ENCODE measurements around the gene BCL2A1. TPM values are rescaled to one million over a fixed set of nuclear protein-coding genes. Genes with fewer than 3 reads are reported as not detected.

The BCL2A1 gene
- total and polyA plus RNA-seq, 2 donors (not counting 1 experiment from before 2014, with no cell fraction given): 33.8 to 49.2 TPM

GRCh38 chr15:79954661-79955060 lies 16.3 kb downstream of the BCL2A1 start:
- DNase-seq: no peak
- H3K9ac ChIP-seq (ENCODE audit: low read length): no peak overlapping the region
- peaks cover 9 to 15% of the 10 kb centered on the region in 2 donors for H3K4me1 ChIP-seq (ENCODE audit: control insufficient read depth in 2 of 2, insufficient read depth in 2 of 2, low read length in 2 of 2)
- H3K4me3 ChIP-seq (ENCODE audit: control extremely low read depth in 1 of 5, extremely low read depth in 1 of 5, insufficient read depth in 1 of 5, low read depth in 2 of 5, low read length in 4 of 5): no peak overlapping the region
- Mint-ChIP-seq H3K4me1 (peaks cover 30% of the 10 kb centered on the region), H3K27ac (no peak overlapping the region), H3K27me3 (no peaks in the 10 kb centered on the region), H3K9me3 (ENCODE audit: insufficient read depth) (no peaks in the 10 kb centered on the region), H3K4me3 (no peak overlapping the region)
- H3K27ac ChIP-seq (ENCODE audit: low read length in 2 of 2): no peak overlapping the region
- H2AFZ ChIP-seq (ENCODE audit: insufficient read depth, low read depth, low read length, poor library complexity, severe bottlenecking): no peak overlapping the region
- WGBS (ENCODE audit: insufficient coverage): 30% methylated on average over 1 of the region's 2 CpGs
- H4K20me1 ChIP-seq (ENCODE audit: control insufficient read depth, insufficient read depth, low read length, poor library complexity, severe bottlenecking): no peaks in the 10 kb centered on the region
- ATAC-seq (ENCODE audit: low read depth): no peak
- H3K27me3 ChIP-seq (replicated peaks in 1 of 4; ENCODE audit: control extremely low read depth in 1 of 4, control insufficient read depth in 3 of 4, insufficient read depth in 4 of 4, low read length in 3 of 4): no peaks in the 10 kb centered on the region
- no peaks in the 10 kb centered on the region for H3K9me3 ChIP-seq (ENCODE audit: control extremely low read depth in 1 of 3, control insufficient read depth in 2 of 3, insufficient read depth in 1 of 3, low read length in 2 of 3)
- no peak for TF ChIP-seq CTCF (IDR thresholded peaks at IDR 0.05)
- TF ChIP-seq EZH2 (IDR thresholded peaks at IDR 0.05; ENCODE audit: borderline replicate concordance, insufficient read depth, low read depth, low read length, poor library complexity, severe bottlenecking): no peak
- H3K36me3 ChIP-seq (replicated peaks in 1 of 2; ENCODE audit: control extremely low read depth in 1 of 2, control insufficient read depth in 1 of 2, extremely low read depth in 1 of 2, insufficient read depth in 2 of 2, low read length in 1 of 2): no peaks in the 10 kb centered on the region
- CTCF ChIA-PET: no interaction called here
- POLR2A ChIA-PET: no interaction called here
- H3K4me2 ChIP-seq (replicated peaks; ENCODE audit: low read depth, low read length, poor library complexity, severe bottlenecking): no peak overlapping the region
- peaks cover 6% of the 10 kb centered on the region for H3K79me2 ChIP-seq (ENCODE audit: control insufficient read depth, insufficient read depth, low read length)
- intact Hi-C loops (cut with micrococcal nuclease): no loop called here

GRCh38 chr15:79953951-79954444 lies 17.0 kb downstream of the BCL2A1 start:
- intact Hi-C loops (cut with micrococcal nuclease): no loop called here
- TF ChIP-seq EZH2 (IDR thresholded peaks at IDR 0.05; ENCODE audit: borderline replicate concordance, insufficient read depth, low read depth, low read length, poor library complexity, severe bottlenecking) (no peak), CTCF (IDR thresholded peaks at IDR 0.05) (no peak)
- Histone ChIP-seq H3K79me2 (ENCODE audit: control insufficient read depth, insufficient read depth, low read length) (no peaks in the 10 kb centered on the region), H3K4me3 (ENCODE audit: control extremely low read depth in 1 of 5, extremely low read depth in 1 of 5, insufficient read depth in 1 of 5, low read depth in 2 of 5, low read length in 4 of 5) (no peak overlapping the region), H3K4me2 (replicated peaks; ENCODE audit: low read depth, low read length, poor library complexity, severe bottlenecking) (no peak overlapping the region), H3K27me3 (replicated peaks in 1 of 4; ENCODE audit: control extremely low read depth in 1 of 4, control insufficient read depth in 3 of 4, insufficient read depth in 4 of 4, low read length in 3 of 4) (no peaks in the 10 kb centered on the region), H3K4me1 (ENCODE audit: control insufficient read depth in 2 of 2, insufficient read depth in 2 of 2, low read length in 2 of 2) (peaks cover 9 to 15% of the 10 kb centered on the region in 2 donors), H3K36me3 (replicated peaks in 1 of 2; ENCODE audit: control extremely low read depth in 1 of 2, control insufficient read depth in 1 of 2, extremely low read depth in 1 of 2, insufficient read depth in 2 of 2, low read length in 1 of 2) (no peaks in the 10 kb centered on the region), H3K9ac (ENCODE audit: low read length) (no peak overlapping the region), H3K27ac (ENCODE audit: low read length in 2 of 2) (no peak overlapping the region), H3K9me3 (ENCODE audit: control extremely low read depth in 1 of 3, control insufficient read depth in 2 of 3, insufficient read depth in 1 of 3, low read length in 2 of 3) (no peaks in the 10 kb centered on the region), H2AFZ (ENCODE audit: insufficient read depth, low read depth, low read length, poor library complexity, severe bottlenecking) (no peak overlapping the region), H4K20me1 (ENCODE audit: control insufficient read depth, insufficient read depth, low read length, poor library complexity, severe bottlenecking) (no peaks in the 10 kb centered on the region)
- Mint-ChIP-seq H3K9me3 (ENCODE audit: insufficient read depth) (no peaks in the 10 kb centered on the region), H3K4me1 (peaks cover 30% of the 10 kb centered on the region), H3K27ac (no peak overlapping the region), H3K4me3 (no peak overlapping the region), H3K27me3 (no peaks in the 10 kb centered on the region)
- POLR2A ChIA-PET: no interaction called here
- DNase-seq (no peak), ATAC-seq (ENCODE audit: low read depth) (no peak)
- CTCF ChIA-PET: no interaction called here
- no CpG with 5 or more reads among the region's 1 CpG for WGBS (ENCODE audit: insufficient coverage)

All from B cell (primary cell).